GM03348 (cell line): ENCODE measurements around the gene NUP62.

ENCODE experiments used
- DNase-seq: peaks from one replicate; pipeline ENCODE4 v3.0.0; 2012; ENCODE audit warnings: low spot score

Gene NUP62

DNA sequence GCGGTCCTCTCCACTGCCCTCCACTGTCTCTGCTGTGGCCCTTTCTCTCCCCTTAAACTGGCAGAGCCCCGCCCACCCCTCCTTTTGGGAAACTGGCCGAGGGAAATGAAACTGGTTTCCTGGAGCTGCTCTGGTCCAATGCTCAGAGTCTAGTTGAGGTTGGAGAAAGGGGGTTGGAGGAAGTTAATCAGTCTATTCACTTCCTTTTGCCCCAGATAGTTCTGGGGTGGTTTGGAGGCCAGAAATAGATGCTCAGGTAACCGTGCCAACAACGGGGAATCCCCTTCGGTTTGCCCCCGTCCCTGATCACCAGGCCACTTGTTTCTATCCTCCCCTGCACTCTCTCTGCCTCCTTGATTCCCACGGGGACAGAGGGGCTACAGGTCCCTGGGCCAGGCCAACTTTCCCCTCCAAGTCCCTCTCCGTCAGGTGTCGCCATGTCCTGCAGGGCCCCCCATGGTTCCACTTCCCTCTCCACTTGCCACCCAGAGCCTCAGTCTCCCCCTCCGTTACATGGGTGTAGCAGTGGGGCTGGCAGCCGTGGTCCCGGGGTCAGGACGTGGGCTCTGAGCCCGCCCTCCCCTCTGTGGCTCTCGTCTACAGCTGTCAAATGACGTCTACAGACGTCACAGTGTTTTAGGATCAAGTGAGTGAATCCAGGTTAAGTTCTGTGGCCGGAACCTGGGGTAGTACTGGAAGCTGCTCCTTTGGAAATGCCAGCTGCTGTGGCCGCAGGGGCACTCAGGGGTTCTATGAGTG is 32.3 kb downstream of the NUP62 start, which contains the start of gene IL4I1:
Gene IL4I1 (minus strand): TSS at position 25 of the 759 bp plus-strand sequence. CDS start 727 bp downstream, outside the sequence.
- DNase-seq = peak; percentile 32

DNA sequence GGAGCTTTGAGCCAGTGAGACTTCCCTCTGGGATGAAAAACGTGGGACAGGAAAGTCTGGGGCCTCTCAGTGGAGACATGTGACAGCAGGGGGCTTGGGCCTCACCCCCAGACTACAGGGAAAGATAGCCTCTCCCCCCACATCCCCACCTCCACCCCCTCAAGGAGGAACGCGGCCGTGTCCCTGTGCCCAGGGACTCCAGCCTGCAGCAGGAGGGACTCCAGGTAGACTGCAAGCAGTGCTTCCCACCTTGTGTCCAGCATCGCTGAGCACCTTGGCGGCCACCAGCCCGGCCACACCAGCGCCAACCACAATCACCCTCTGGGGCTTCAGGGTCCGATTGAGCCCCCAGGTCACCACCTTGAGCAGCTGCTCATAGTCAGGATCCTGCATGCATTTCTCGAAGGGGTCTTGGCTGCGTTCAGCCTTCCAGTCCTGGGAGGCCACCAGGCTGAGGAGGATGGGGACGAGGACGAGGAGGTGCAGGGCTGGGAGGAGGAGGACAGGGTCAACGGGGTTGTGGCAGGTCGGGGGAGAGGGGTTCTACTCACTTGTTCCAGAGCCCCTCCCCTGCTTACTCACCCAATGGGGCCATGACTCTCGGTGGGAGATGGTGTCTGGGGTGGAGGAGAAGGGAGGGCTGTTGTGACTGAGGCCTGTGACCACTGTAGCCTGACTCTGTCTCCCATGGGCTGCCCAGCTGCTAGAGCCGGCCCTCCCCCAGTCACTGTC is 33.6 kb downstream of the NUP62 start:
- DNase-seq = no peak

DNA sequence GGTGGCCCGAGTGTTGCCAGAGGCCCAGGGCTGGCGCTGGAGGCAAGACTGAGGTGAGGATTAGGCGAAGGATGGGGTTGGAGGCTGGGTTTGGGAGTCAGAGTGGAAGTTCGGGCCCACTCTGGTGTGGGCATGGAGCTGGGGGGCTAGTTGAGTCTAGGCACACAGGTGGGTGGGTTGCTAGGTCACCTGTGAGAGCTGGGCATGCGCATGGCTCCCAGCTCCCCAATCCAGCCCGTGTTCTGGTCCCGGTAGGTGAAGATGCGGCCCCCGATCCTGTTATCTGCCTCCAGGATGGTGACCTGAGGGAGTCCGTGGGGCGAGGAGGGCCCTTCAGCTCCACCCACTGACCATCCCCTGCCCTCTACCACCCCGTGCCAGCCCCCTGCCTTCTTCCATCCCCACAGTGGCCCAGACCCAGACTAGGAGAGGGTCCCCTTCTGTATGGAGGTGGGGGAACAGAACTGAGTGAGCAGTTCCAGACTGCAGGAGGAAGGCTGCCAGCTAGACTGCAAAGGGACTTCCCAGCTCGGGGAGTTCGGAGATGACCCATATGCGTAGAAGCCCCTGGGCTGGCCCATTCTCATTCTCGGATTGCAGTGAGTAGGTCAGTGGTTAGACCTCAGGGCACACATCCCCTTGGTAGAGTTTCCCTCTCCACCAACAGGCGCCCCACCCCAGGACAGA is 34.3 kb downstream of the NUP62 start:
- no peak for DNase-seq

DNA sequence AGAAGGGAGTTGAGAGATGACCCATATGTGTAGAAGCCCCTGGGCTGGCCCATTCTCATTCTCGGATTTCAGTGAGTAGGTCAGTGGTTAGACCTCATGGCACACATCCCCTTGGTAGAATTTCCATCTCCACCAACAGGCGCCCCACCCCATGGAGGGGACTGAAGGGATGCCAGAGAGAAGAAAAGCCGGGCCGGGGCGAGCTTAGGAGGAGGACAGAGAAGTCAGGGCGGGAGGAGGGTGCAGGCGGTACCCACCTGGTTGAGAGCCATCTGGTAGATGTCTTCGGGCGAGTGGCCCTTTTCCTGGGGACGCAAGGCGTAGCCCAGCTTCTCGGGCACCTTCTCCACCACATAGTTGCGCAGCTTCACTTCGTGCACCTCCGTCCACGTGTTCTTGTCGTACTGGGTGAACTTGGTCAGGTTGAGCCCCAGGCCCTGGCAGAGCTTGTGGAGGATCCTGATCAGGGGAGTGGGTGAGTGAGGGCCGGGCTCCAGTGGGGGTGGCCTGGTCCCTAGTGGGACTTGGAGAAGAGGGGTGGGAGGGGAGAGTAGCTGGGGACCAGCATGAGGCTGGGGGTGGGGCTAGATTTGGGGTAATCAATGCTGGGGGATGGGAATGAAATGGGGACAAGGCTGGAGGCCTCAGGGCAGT is 35.2 kb downstream of the NUP62 start:
- DNase-seq = no peak

DNA sequence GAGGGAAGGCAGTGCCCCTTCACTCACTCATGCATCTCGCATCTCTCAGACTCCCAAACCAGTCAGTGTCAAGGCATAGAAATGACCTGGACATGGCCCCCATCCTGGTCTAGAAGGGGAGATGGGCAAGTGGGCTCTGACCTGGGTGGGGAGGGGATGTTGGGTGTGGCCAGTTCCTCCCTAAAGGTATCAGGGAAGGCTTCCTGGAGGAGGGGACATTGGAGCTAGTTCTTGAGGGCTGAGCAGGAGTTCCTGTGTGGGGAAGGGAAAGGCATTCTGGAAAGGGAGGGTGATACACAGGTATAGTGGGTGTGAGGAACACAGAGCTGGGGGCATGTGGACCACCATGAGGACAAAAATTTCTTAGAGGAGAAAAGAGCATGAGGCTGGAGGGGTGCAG is 36.6 kb downstream of the NUP62 start:
- no peak for DNase-seq

DNA sequence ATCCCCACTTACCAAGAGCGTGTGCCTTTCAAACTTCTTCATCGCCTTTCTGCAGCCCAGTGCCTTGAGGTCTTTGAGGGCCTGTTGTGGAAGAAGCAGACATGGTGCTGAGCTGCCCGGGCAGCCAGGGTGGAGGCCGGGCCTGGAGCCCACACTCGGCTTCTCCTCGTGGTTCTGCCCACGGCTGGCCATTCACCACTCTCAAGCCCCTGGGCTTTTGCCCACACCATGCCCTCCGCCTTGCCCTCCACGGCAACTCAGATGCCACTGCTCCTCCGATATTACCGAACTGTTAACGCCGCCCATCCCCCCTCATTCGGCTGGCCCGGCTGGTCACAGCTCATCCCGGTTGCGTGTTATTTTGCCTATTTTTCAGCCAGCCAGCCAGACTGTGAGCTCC is 37.9 kb downstream of the NUP62 start:
- DNase-seq = no peak

DNA sequence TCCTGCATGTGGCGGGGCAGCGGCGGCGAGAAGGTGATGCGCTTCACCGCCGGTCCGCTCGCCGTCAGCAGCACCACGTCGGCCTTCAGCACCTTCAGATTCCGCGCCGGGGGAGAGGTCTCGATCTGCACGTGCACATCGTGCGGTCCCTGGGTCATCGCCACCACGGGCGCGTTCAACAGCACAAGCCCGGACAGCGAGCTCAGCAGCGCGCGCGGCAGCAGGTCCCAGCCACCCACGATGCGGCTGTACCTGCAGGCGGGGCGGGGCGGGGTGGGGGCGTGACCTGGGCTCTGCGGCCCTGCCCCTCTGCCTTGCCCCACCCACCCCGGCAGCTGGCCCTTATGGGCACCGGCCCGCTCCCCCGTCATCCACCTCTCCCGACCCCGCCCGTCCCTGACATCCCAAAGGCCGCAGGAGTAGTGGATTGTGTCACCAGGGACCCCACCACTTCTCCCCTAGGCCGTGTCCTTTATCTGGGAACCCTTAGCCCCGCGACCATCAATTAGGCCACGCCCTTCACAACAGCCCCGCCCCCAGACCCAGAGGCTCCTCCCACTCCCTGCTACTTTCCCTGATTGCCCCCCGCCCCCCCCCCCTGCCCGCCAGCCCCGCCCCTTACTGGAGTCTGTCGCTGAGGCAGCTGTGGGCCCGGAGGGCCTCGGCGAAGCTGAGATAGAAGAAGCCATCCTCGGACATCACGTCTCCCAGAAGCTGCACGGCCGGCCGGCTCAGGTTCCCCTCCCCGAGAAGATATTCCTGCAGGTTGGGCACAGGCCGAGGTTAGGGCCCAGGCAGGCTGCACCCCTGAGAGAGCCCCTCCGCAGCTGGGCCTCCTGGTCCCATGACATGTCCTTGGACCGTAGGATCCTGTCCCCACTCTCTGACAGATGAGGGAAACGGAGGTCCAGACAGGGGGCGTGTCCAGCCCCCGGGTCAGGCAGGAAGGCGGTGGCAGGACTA is 38.7 kb downstream of the NUP62 start:
- no peak for DNase-seq

DNA sequence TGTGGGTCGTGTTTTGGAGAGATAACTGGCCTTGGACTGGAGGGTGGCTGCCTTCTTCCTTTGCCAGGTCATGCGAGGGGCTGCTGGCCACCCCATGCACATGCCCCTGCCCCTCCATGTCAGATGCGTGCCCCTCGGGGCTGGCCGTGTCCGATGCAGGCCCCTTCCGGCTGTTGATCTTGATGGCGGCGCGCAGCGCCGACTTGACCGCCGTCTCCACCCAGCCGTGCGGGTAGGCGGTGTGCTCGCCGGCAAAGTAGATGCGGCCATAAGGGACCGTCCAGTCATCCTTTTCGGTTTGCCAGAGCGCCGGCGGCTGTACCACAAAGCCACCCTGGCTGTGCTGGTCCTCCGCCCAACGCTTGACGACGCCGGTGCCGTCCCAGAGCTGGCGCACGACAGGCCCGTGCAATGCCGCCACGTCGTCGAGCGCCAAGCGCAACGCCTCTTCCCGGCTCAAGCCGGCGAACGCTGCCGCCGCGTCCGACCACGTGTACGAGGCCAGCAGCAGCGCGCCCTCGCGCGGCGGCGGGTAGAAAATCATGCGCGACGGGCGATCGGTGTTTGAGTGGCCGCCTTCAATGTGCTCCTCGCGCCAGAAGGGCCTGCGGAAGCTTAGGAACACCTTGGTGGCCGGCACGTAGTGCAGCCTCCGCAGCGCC is 39.5 kb downstream of the NUP62 start:
- DNase-seq = peak; percentile 75

DNA sequence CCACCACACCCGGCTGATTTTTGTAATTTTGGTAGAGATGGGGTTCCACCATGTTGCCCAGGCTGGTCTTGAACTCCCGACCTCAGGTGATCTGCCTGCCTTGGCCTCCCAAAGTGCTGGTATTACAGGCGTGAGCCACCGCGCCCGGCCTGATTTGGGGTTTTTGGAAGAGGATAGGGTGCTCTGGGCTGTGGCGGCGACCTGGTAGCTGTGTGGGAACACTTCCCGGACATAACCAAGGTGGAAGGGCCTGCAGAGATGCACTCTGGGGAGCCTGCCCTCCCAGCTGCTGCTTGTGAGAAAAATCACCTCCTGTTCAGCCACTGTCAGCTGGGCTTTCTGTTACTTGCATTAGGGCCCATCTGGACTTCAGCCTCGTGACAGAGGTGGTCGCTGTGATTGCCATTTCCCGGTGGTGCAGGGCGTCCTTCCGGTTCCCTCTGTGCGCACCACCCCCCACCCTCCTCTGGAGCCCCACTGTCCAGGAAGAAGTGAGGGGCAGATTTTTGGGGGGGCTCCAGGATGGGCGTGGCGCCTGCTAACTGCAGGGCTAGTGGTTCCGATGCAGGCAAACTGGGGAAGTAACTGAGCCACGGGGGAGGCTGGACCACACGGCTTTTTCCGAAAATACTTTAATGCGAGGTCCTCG is 40.1 kb downstream of the NUP62 start:
- DNase-seq = no peak

DNA sequence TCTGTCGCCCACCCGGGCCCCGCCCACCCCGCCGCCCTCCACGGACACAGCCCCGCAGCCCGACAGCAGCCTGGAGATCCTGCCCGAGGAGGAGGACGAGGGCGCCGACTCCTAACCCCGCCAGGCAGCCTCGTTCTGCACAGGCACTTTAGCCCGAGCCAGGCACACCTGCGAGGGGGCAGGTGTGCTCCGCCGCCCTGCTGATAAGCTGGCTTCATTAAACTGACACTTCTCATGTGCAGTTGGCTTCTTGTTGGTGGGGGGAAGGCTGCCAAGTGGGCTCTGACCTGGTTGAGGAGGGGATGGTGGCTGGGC is 40.8 kb downstream of the NUP62 start:
- no peak for DNase-seq

DNA sequence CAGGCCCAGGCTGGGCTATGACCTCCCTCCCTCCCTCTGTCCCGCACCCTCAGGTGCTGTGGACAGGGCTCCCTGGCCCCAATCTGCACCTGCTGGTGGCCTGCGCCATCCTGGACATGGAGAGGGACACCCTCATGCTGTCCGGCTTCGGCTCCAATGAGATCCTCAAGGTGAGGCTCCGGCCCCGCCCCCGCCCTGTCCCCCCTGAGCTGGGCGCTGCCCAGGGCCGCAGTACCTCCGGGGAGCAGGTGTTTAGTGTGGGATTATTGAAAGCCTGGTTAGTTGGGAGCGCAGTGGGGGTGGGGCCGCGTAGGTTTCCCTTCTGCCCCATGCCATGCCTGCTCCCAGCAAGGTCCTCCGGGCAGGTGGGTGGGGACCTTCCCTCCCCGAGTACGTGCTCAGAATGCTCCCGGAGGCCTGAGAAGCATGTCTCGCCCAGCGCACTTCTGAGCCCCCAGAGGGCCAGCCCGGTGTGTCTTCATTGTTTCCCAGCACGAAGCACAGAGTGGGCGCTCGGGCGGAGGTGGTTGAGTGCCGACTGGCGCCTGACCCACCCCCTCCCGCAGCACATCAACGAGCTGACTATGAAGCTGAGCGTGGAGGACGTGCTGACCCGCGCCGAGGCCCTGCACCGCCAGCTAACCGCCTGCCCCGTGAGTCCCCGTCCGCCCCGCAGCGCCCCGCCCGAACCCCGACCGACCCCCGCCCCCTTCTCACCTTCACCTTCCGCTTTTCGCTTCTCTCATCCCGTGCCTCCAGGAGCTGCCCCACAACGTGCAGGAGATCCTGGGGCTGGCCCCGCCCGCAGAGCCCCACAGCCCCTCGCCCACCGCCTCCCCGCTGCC is 41.4 kb downstream of the NUP62 start:
- no peak for DNase-seq

DNA sequence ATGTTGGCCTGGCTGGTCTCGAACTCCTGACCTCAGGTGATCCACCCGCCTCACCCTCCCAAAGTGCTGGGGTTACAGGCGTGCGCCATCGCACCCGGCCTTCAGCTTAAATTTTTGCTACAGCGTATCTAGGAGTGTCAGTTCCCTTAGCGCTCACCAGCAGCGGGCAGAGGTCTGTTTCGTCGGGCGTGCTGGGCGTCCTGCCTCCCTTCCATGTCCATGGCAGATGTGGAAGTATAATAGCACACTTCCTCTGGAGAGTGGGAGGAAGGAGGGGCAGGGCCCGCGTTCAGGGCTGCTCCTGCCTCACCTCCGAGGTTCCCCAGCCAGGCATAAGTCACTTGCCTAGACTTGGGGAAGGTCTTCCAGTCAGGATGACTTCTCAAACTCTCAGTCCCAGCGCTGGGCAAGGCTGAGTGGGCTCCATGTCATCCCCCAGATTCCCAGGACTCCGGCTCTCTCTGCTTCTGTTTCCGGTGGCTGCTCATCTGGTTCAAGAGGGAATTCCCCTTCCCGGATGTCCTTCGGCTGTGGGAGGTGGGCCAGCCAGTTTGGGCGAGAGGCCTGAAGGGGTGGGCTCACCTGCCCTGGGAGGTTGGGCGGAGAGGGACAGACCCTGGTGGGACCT is 42.2 kb downstream of the NUP62 start:
- DNase-seq = no peak

DNA sequence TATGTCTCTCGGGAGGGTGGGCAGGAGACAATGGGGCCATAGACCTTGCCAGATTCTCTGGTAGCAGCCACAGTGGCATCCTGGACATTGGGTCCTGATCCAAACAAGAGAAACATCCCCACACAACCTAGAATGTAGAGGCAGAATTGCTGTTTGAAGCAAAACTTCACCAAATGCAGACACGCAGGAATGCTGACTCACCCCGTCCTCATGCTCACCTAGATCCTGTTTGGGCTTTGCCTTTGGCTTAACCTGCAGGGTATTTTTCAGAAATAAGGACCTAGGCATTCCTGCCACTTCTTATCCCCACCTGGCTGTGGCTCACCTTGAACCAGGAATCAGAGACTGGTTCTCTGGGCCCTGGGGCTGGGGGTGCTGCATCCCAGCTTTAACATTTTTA is 44.5 kb downstream of the NUP62 start:
- no peak for DNase-seq

DNA sequence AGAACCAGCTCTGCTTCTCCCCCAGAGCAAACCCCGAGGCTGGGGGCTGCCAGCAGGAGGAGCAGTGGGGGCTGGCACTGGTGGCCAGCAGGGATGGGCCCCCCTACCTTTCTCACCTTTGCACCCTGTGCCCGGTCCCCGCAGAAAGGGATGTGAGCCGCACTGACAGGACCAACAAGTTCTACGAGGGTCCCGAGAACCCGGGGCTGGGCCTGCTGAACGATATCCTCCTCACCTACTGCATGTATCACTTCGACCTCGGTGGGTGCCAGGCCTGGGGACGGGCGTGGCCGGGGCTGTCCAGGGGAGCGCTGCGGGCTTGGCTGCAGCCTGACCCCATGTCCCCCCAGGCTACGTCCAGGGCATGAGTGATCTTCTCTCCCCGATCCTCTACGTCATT is 45.2 kb downstream of the NUP62 start:
- no peak for DNase-seq

DNA sequence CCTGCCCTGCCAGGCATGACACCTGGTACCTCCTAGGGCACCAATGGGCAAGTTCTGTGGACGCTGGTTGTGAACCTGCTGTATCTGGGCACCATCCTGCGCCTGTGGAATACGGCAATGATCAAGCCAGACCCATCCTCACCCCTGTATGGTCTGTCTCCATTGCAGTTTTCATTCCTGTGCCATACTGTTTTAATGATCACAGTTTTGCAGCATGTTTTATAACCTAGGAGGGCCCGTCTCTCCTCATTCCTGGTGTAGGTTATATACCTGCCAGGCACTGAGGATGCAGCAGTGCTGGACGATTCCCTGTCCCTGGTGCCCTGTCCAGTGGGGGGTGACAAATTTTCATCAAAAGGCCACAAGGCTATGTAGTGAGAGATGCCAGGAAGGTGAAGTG is 46.2 kb downstream of the NUP62 start:
- no peak for DNase-seq

DNA sequence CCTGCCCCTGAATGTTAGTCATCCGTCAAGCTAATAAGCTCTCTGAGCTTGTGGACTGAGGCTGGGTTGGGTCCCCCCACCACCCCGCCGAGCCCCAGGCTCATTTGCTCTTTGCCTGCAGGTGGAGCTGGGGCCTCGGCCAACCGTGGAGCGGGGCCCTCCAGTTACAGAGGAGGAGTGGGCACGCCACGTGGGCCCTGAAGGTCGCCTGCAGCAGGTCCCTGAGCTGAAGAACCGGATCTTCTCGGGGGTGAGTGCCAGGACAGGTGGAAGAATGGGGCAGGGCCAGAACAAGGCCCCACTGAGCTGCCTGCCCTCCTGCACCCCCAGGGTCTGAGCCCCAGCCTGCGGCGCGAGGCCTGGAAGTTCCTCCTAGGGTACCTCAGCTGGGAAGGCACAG is 46.7 kb downstream of the NUP62 start:
- DNase-seq = no peak

DNA sequence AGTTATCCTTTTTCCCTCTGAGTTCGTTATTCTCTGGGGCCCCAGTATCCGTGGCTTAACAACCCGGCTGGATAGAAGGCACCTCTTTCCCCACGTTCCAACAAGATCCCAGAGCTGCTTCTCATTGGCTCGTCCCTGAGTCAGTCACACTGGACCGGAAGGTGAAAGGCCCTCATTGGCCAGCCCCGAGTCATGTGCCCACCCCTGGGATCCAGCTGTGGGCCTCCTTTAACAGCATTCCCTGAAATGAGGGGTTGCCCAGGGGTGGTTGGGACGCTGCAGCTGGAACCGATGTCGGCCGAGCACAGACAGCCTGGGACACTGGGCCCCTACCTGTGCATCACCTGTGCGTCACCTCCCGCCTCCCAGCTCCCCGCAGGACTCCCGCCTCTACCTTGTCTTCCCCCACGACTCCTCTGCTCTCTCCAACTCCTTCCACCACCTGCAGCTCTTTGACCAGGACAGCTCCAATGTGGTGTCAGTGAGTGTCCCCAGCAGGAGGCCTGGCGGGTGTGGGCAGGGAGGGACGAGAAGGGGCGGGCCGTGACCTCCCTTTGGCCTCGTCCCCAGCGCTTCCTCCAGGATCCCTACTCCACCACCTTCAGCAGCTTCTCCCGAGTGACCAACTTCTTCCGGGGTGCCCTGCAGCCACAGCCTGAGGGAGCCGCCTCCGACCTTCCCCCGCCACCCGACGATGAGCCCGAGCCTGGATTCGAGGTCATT is 47.5 kb downstream of the NUP62 start:
- no peak for DNase-seq

DNA sequence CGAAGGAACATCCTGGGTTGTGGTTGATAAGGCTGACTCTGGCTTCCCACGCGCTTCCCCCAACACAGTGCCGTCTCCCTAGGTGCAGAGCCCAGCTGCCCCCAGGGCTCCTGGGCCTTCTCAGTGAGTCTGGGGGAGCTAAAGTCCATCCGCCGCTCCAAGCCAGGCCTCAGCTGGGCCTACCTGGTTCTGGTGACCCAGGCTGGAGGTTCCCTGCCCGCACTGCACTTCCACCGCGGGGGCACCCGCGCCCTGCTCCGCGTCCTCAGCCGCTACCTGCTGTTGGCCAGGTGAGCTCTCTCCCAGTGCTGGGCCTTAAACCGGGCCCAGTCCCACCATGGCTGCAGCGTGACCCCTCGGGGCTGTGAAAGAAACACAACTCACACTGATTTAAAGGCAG is 48.1 kb downstream of the NUP62 start:
- DNase-seq = no peak
